HepG2 (cell line): Measurements from ENCODE around the gene FGF19. TPM values are rescaled to one million over a fixed set of nuclear protein-coding genes. Genes with fewer than 3 reads are reported as not detected.
A peak's percentile ranks its signal among the peaks of the same experiment; 100 is the strongest.

Experiments
- CCAR2 ChIP-seq: fragments of 200-400 bp; formaldehyde crosslinking; optimal IDR thresholded peaks from 2 replicates; pipeline ENCODE3; 2018; ENCODE audit warnings: low read depth, mild to moderate bottlenecking, low read length, moderate library complexity
- GTF3A ChIP-seq: sonication (generic); formaldehyde crosslinking; conservative IDR thresholded peaks from 2 replicates; pipeline ENCODE4 v1.4.0; 2020; ENCODE audit warnings: mild to moderate bottlenecking, missing genetic modification reagents
- JUN ChIP-seq: sonication (generic); formaldehyde crosslinking; IDR thresholded peaks from 2 replicates; pipeline ENCODE4 v1.4.0; 2020; ENCODE audit warnings: mild to moderate bottlenecking, missing genetic modification reagents
- KMT2A ChIP-seq: sonication (generic); formaldehyde crosslinking; IDR thresholded peaks from 2 replicates; pipeline ENCODE4 v1.4.0; 2020; ENCODE audit warnings: missing genetic modification reagents
- PHF20 ChIP-seq: sonication (generic); formaldehyde crosslinking; IDR thresholded peaks from 2 replicates; pipeline ENCODE4 v1.5.0; 2020; ENCODE audit warnings: mild to moderate bottlenecking, missing genetic modification reagents
- RARG ChIP-seq: sonication (generic); formaldehyde crosslinking; IDR thresholded peaks from 2 replicates; pipeline ENCODE4 v1.4.0; 2020; ENCODE audit warnings: low read depth, mild to moderate bottlenecking, missing genetic modification reagents
- ZNF136 ChIP-seq: sonication (generic); formaldehyde crosslinking; IDR thresholded peaks from 2 replicates; pipeline ENCODE4 v1.8.1; 2022; ENCODE audit warnings: low read depth, mild to moderate bottlenecking, moderate library complexity, missing genetic modification reagents
- ZNF234 ChIP-seq: sonication (generic); formaldehyde crosslinking; conservative IDR thresholded peaks from 2 replicates; pipeline ENCODE4 v1.5.1; 2020; ENCODE audit warnings: mild to moderate bottlenecking, missing genetic modification reagents
- ZNF264 ChIP-seq: sonication (generic); formaldehyde crosslinking; IDR thresholded peaks from 2 replicates; pipeline ENCODE4 v1.4.0; 2020; ENCODE audit warnings: missing genetic modification reagents
- ZNF367 ChIP-seq: sonication (generic); formaldehyde crosslinking; IDR thresholded peaks from 2 replicates; pipeline ENCODE4 v1.4.0; 2020; ENCODE audit warnings: missing genetic modification reagents, borderline replicate concordance
- polyA plus RNA-seq, 8 experiments: library from polyadenylated mRNA; depleted of rRNA in 3 of 8; stranded (reverse) in 7 of 8; unstranded in 1 of 8; fragments of >200 nt; fragmentation: Illumina TruSeq in 4 of 8; extraction: Trizol in 4 of 8; gene quantifications; 2 replicates each; pipeline versions ENCODE4 v1.2.1 to v1.2.3, GENCODE V29; 2011 to 2016; ENCODE audit warnings: low read depth in 4 of 8, missing spikeins in 1 of 8, mixed read lengths in 1 of 8; ENCODE audit not compliant: insufficient read depth in 1 of 8
- total RNA-seq, 5 experiments: library from RNA; depleted of rRNA; stranded (reverse); fragments of >200 nt; fragmentation: Illumina TruSeq; extraction: Trizol; gene quantifications; 2 replicates each; pipeline ENCODE4 v1.2.3, GENCODE V29; 2016; ENCODE audit warnings: low read depth in 1 of 5
- TF ChIP-seq, protein P1 (sequence below): sonication (generic); formaldehyde crosslinking; IDR thresholded peaks from 2 replicates; pipeline ENCODE4 v1.4.0; 2020; ENCODE audit warnings: mild to moderate bottlenecking, missing genetic modification reagents
- TF ChIP-seq, protein P2 (sequence below): IDR thresholded peaks from 2 replicates; pipeline ENCODE4 v1.6.1; 2016; ENCODE audit warnings: mild to moderate bottlenecking, missing biosample characterization, missing genetic modification reagents
- TF ChIP-seq, protein P3 (sequence below): conservative IDR thresholded peaks from 2 replicates; pipeline ENCODE4 v1.6.1; 2018; ENCODE audit warnings: missing genetic modification reagents
- TF ChIP-seq, protein P4 (sequence below): sonication (generic); formaldehyde crosslinking; IDR thresholded peaks from 2 replicates; pipeline ENCODE4 v1.8.1; 2022; ENCODE audit warnings: low read depth, mild to moderate bottlenecking, missing genetic modification reagents

Gene FGF19
- total and polyA plus RNA-seq, 2 of the 13 experiments (the other 11 are each of a cell fraction or from before 2014, with no cell fraction given), result 0.07 TPM; not detected in 1

DNA sequence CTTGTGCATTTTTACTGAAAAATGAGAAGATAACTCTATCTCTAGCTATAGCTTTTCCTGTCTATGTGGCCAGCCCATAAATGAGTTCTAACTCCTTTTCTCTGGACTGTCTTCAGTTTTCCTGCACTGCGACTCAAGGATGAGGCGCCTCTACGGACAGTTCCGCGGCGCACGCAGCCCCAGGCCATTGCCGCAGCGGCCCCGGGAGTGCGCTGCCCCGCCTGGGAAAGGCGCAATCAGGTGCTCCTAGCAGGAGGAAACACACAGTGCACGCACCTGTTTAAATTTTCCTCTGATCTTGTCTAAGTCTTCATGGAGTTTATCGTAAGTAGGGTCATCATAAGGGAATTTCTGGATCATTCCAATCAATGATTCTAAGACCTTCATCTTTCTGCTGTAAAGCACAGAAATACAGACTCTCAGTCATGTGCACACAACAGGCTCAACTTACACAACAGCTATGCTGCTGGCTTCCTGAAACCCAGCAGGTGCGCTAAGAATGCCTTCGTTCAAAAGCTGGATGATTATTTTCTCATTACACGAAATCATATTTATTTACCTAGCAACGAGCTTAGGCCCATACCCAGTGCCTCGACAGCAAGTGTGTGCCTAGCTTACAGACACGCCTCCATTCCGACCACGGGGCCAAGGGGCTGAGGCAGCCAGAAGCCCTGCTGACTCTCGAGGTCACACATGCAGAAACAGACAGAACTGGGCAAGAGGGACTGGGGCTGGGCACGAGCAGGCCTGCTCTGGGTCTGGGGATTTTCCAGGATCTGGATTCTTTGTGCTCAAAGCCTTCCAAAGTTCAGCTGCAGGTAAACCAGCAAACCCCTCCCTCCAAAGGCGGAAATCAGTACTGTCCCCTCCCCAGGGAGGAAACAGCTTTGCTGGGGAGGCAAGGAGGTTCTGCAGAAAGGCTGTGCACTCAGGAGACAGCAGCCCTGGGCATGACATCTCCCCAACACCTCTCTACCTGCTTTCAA is 35.9 kb downstream of the FGF19 start (continued):
- TF ChIP-seq, protein P1, sequence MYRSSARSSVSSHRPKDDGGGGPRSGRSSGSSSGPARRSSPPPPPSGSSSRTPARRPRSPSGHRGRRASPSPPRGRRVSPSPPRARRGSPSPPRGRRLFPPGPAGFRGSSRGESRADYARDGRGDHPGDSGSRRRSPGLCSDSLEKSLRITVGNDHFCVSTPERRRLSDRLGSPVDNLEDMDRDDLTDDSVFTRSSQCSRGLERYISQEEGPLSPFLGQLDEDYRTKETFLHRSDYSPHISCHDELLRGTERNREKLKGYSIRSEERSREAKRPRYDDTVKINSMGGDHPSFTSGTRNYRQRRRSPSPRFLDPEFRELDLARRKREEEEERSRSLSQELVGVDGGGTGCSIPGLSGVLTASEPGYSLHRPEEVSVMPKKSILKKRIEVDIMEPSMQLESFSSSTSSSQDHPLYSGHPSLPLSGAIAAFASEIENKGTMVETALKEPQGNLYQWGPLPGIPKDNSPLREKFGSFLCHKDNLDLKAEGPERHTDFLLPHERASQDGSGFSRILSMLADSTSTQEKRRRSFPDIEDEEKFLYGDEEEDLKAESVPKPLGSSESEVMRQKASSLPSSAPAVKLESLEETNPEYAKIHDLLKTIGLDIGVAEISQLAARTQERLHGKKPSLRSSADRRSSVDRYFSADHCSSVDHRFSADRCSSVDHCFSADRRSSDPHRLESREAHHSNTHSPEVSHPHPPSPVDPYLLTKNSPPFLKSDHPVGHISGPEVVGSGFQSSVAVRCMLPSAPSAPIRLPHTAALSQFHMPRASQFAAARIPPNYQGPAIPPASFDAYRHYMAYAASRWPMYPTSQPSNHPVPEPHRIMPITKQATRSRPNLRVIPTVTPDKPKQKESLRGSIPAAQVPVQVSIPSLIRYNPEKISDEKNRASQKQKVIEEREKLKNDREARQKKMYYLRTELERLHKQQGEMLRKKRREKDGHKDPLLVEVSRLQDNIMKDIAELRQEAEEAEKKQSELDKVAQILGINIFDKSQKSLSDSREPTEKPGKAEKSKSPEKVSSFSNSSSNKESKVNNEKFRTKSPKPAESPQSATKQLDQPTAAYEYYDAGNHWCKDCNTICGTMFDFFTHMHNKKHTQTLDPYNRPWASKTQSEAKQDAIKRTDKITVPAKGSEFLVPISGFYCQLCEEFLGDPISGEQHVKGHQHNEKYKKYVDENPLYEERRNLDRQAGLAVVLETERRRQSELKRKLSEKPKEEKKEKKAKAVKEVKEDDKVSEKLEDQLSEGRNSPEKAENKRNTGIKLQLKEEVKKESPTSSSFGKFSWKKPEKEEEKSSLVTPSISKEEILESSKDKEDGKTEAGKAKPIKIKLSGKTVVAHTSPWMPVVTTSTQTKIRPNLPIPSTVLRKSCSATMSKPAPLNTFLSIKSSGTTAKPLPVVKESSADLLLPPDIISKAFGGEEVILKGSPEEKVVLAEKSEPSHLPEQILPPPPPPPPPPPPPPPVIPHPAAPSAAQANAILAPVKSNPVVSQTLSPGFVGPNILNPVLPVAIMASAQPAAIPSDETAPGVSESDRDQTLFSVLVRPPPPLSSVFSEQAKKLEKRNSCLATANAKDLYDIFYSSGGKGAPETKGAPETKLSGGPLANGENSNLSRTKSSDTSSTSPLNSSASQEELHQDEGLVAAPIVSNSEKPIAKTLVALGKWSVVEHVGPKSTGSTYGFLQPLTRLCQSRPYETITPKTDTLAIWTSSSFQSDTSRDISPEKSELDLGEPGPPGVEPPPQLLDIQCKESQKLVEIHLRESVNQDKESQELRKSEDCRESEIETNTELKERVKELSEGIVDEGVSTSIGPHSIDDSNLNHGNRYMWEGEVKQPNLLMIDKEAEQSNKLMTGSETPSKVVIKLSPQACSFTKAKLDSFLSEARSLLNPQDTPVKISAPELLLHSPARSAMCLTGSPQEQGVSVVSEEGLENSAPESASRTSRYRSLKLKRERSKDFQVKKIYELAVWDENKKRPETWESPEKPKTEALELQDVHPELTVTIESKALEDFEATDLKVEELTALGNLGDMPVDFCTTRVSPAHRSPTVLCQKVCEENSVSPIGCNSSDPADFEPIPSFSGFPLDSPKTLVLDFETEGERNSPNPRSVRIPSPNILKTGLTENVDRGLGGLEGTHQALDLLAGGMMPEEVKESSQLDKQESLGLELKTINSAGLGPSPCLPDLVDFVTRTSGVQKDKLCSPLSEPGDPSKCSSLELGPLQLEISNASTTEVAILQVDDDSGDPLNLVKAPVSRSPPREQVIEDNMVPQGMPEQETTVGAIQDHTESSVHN (CRISPR knock-in tag), result 0 out of 2 replicates have a peak, but pooled peaks have one; percentile 67
- TF ChIP-seq, protein P2, sequence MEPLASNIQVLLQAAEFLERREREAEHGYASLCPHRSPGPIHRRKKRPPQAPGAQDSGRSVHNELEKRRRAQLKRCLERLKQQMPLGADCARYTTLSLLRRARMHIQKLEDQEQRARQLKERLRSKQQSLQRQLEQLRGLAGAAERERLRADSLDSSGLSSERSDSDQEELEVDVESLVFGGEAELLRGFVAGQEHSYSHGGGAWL (CRISPR knock-in tag), result peak; percentile 36; the same call in 1 of the 2 replicates
- TF ChIP-seq, protein P3, sequence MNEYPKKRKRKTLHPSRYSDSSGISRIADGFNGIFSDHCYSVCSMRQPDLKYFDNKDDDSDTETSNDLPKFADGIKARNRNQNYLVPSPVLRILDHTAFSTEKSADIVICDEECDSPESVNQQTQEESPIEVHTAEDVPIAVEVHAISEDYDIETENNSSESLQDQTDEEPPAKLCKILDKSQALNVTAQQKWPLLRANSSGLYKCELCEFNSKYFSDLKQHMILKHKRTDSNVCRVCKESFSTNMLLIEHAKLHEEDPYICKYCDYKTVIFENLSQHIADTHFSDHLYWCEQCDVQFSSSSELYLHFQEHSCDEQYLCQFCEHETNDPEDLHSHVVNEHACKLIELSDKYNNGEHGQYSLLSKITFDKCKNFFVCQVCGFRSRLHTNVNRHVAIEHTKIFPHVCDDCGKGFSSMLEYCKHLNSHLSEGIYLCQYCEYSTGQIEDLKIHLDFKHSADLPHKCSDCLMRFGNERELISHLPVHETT, result peak; percentile 41; the same call in 1 of the 2 replicates
- TF ChIP-seq, protein P4, sequence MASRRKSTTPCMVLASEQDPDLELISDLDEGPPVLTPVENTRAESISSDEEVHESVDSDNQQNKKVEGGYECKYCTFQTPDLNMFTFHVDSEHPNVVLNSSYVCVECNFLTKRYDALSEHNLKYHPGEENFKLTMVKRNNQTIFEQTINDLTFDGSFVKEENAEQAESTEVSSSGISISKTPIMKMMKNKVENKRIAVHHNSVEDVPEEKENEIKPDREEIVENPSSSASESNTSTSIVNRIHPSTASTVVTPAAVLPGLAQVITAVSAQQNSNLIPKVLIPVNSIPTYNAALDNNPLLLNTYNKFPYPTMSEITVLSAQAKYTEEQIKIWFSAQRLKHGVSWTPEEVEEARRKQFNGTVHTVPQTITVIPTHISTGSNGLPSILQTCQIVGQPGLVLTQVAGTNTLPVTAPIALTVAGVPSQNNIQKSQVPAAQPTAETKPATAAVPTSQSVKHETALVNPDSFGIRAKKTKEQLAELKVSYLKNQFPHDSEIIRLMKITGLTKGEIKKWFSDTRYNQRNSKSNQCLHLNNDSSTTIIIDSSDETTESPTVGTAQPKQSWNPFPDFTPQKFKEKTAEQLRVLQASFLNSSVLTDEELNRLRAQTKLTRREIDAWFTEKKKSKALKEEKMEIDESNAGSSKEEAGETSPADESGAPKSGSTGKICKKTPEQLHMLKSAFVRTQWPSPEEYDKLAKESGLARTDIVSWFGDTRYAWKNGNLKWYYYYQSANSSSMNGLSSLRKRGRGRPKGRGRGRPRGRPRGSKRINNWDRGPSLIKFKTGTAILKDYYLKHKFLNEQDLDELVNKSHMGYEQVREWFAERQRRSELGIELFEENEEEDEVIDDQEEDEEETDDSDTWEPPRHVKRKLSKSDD (CRISPR knock-in tag), result peak; percentile 54; the same call in 1 of the 2 replicates
- TF ChIP-seq PHF20 (CRISPR knock-in tag) (no peak; the same call in 1 of the 2 replicates), ZNF234 (CRISPR knock-in tag) (no peak), JUN (CRISPR knock-in tag) (0 out of 2 replicates have a peak, but pooled peaks have one; percentile 31), ZNF264 (CRISPR knock-in tag) (peak; percentile 55; the same call in 1 of the 2 replicates), ZNF136 (CRISPR knock-in tag) (no peak), CCAR2 (no peak), KMT2A (CRISPR knock-in tag) (peak; percentile 72), GTF3A (CRISPR knock-in tag) (no peak), ZNF367 (CRISPR knock-in tag) (no peak), RARG (CRISPR knock-in tag) (no peak)
